Left lung (tissue), 10 donors: ENCODE measurements around the gene LMTK3. TPM values are rescaled to one million over a fixed set of nuclear protein-coding genes. Genes with fewer than 3 reads are reported as not detected.
A peak's percentile ranks its signal among the peaks of the same experiment; 100 is the strongest.

ENCODE experiments used
- ATAC-seq: fragments of 200-7000 bp; cut with Tn5 transposase; one replicate; pipeline ENCODE4 v1.9.1; 2020; ENCODE audit warnings: moderate library complexity
- DNase-seq, 4 donors: peaks; one replicate each; pipeline ENCODE4 v3.0.0-alpha.2; 2013 to 2020
- H3K27ac ChIP-seq, 2 donors: fragments of 200-600 bp; sonication (generic) in 1 of 2; one replicate each; pipeline versions ENCODE4 v1.5.0 to v1.8.0; 2020 to 2021
- H3K27me3 ChIP-seq, 2 donors: fragments of 200-600 bp; sonication (generic) in 1 of 2; one replicate each; pipeline versions ENCODE4 v1.5.0 to v1.8.0; 2020 to 2021
- H3K36me3 ChIP-seq, 2 donors: fragments of 200-600 bp; sonication (generic) in 1 of 2; one replicate each; pipeline versions ENCODE4 v1.5.0 to v1.8.0; 2020 to 2021
- H3K4me1 ChIP-seq, 2 donors: fragments of 200-600 bp; one replicate each; pipeline ENCODE4 v1.8.0; 2021
- H3K4me3 ChIP-seq, 2 donors: fragments of 200-600 bp; sonication (generic) in 1 of 2; one replicate each; pipeline versions ENCODE4 v1.5.0 to v1.8.0; 2020 to 2021; ENCODE audit warnings: mild to moderate bottlenecking in 1 of 2
- H3K9me3 ChIP-seq, 2 donors: fragments of 200-600 bp; sonication (generic) in 1 of 2; one replicate each; pipeline versions ENCODE4 v1.5.0 to v1.8.0; 2020 to 2021
- intact Hi-C, 2 donors: fragments of 100-400 bp; cut with DNase I; formaldehyde crosslinking; loops; one replicate each; pipeline versions ENCODE4 v1.11.2 to v1.14.2; 2022
- polyA plus RNA-seq, 6 donors: library from polyadenylated mRNA; unstranded; fragments of 120-200 nt; gene quantifications; one replicate each; pipeline ENCODE4 v1.2.1, GENCODE V29; 2013; ENCODE audit not compliant: insufficient read length in 6 of 6
- total RNA-seq, 2 donors: library from RNA; stranded (reverse); fragmentation: NEBNext Ultra II Directional; extraction: Animal tissue kit (Norgen Biotek cat#: 25700); gene quantifications; one replicate each; pipeline ENCODE4 v1.2.1, GENCODE V29; 2021
- TF ChIP-seq, protein P1 (sequence below), 2 donors: fragments of 200-600 bp; sonication (generic) in 1 of 2; IDR thresholded peaks; one replicate each; pipeline versions ENCODE4 v1.5.0 to v1.8.0; 2021; ENCODE audit warnings: antibody characterized with exemption in 2 of 2
- donor health status: DM: no; HTN: yes; CAD: no.
- donor health status: DM: no; HTN: no; CAD: no.

The LMTK3 gene
- total and polyA plus RNA-seq, 8 donors, result 1.7 to 9.5 (median 3.1) TPM

DNA sequence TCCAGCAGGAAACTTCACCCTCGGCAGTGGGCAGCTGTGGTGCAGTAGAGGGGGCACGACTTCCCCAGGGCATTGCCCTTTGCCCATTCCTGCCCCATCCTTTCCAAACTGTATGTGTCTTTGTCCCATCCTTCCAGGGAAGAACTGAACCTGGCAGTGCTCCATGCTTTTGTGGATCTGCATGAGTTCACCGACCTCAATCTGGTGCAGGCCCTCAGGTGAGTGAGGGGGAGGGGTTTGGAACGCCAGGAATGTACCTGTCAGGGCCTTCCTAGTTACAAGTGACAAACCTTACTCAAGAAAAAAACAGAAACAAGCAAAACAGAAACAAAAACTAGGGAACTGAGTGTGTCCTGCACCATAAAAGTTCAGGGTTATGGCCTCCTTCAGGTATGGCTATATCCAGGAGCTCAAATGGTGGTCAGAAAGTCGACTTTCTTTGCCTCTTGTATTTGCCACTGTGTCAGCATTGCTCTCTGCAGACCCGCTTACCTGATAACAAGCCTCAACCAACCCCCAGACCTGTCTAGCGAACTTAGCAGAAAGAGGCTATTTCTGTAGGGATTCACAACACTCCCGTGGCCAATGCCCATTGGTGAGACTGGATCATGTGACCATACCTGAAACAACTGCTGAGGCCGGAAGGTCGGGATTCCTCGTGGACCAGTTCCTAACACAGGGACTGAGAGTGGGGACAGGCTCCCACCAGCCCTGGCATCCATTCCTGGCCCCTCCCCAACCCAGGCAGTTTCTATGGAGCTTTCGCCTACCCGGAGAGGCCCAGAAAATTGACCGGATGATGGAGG, 38.3 kb downstream of the LMTK3 start:
- TF ChIP-seq, protein P1, sequence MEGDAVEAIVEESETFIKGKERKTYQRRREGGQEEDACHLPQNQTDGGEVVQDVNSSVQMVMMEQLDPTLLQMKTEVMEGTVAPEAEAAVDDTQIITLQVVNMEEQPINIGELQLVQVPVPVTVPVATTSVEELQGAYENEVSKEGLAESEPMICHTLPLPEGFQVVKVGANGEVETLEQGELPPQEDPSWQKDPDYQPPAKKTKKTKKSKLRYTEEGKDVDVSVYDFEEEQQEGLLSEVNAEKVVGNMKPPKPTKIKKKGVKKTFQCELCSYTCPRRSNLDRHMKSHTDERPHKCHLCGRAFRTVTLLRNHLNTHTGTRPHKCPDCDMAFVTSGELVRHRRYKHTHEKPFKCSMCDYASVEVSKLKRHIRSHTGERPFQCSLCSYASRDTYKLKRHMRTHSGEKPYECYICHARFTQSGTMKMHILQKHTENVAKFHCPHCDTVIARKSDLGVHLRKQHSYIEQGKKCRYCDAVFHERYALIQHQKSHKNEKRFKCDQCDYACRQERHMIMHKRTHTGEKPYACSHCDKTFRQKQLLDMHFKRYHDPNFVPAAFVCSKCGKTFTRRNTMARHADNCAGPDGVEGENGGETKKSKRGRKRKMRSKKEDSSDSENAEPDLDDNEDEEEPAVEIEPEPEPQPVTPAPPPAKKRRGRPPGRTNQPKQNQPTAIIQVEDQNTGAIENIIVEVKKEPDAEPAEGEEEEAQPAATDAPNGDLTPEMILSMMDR (IDR thresholded peaks at IDR 0.05), result no peak
- intact Hi-C loops, result no loop called here
- DNase-seq (no peak), ATAC-seq (no peak)
- Histone ChIP-seq H3K4me3 (no peak overlapping the region), H3K4me1 (peaks cover 10 to 14% of the 10 kb centered on the region in 2 donors), H3K9me3 (no peaks in the 10 kb centered on the region), H3K27ac (no peak overlapping the region), H3K36me3 (peaks cover 0 to 82% of the 10 kb centered on the region in 2 donors), H3K27me3 (no peaks in the 10 kb centered on the region)

DNA sequence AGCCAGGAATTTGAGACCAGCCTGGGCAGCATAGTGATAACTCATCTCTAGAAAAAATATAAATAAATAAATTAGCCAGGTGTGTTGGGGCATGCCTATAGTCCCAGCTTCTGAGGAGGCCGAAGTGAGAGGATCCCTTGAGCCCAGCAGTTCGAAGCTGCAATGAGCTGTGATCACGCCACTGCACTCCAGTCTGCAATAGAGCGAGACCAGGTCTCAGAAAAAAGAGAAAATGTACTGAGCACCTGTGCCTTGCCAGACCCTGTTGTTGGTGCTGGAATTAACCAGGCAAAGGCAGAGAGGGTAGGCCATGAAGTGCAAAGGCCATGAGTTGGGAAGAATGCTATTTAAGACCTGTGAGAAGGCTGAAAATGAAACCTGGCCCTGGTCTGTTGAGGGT, 39.8 kb downstream of the LMTK3 start:
- no peaks in the 10 kb centered on the region for H3K27me3 ChIP-seq
- intact Hi-C loops, result no loop called here
- no peaks in the 10 kb centered on the region for H3K9me3 ChIP-seq
- peaks cover 0 to 67% of the 10 kb centered on the region in 2 donors for H3K36me3 ChIP-seq
- H3K27ac ChIP-seq, result no peak overlapping the region
- H3K4me3 ChIP-seq, result no peak overlapping the region
- peaks cover 13 to 19% of the 10 kb centered on the region in 2 donors for H3K4me1 ChIP-seq
- TF ChIP-seq, protein P1 (IDR thresholded peaks at IDR 0.05), result no peak
- DNase-seq, result no peak
- ATAC-seq, result no peak

DNA sequence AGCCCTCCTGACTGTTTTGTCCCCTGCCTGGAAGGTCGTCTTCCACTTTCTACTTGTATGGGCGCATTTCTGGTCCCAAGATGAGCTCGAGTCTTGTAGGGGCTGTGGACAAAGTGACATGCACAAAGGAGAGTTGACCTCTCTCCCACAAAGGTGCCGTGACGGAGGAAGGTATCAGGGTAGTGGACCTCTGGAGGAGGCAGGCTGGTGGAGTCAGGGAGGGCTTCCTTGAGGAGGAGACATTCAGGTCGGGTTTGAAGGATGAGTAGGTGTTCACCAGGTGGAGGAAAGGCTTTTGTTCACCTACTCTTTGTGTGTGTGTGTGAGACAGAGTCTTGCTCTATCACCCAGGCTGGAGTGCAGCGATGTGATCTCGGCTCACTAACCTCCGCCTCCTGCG, 40.8 kb downstream of the LMTK3 start:
- ATAC-seq (no peak), DNase-seq (no peak)
- peak overlapping the region in 1 of 2 donors; percentile 94 for H3K4me3 ChIP-seq
- TF ChIP-seq, protein P1 (IDR thresholded peaks at IDR 0.05), result no peak
- H3K27ac ChIP-seq, result peak overlapping the region in 1 of 2 donors; percentile 96
- H3K4me1 ChIP-seq, result peaks cover 13 to 19% of the 10 kb centered on the region in 2 donors
- H3K9me3 ChIP-seq, result no peaks in the 10 kb centered on the region
- no peaks in the 10 kb centered on the region for H3K27me3 ChIP-seq
- intact Hi-C loops, result no loop called here
- H3K36me3 ChIP-seq, result peaks cover 0 to 57% of the 10 kb centered on the region in 2 donors

DNA sequence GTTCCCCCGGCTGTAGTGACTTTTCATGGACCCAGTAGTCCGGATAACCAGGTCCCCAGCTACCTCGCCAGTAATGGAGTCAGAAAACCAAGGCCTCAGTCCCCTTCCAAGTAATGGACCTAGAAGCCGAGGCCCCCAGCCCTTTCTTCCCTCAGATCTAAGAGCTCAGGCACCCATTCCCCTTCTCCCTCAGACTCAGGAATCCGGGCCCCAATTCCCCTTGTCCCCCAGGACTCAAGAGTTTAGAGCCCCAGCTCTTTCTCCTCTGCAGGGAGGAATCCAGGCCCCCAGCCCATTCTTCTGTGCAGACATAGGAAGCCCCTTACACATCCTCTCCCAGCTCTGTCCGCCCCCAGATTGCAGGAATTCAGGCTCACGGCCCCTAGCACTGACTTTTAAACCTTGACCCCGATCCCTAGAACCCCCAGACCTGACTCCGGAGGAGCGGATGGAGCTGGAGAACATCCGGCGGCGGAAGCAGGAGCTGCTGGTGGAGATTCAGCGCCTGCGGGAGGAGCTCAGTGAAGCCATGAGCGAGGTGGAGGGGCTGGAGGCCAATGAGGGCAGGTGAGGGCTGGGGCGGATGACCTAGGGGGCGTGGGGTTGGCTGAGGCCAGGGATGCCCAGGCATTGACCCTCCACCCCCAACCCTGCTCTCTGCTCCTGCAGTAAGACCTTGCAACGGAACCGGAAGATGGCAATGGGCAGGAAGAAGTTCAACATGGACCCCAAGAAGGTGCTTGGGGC, 41.5 kb downstream of the LMTK3 start:
- intact Hi-C loops, result no loop called here
- DNase-seq (peak in 1 of 4 donors; percentile 73), ATAC-seq (no peak)
- peak overlapping the region; percentile 94 to 100 for H3K4me3 ChIP-seq
- peak overlapping the region; percentile 39 to 96 for H3K27ac ChIP-seq
- H3K9me3 ChIP-seq, result no peaks in the 10 kb centered on the region
- H3K4me1 ChIP-seq, result peaks cover 13 to 19% of the 10 kb centered on the region in 2 donors
- no peaks in the 10 kb centered on the region for H3K27me3 ChIP-seq
- TF ChIP-seq, protein P1 (IDR thresholded peaks at IDR 0.05), result no peak
- H3K36me3 ChIP-seq, result peaks cover 0 to 50% of the 10 kb centered on the region in 2 donors
